Stimulated activated CD4-positive, alpha-beta T cell treated with anti-CD3 and anti-CD28 coated beads, Interleukin-15, amount 100 ng/mL, for 1 hour (primary cell): Measurements from ENCODE around the gene HSF4.

ENCODE experiments used
- DNase-seq, 2 donors: peaks; one replicate each; pipeline ENCODE4 v3.0.0-alpha.2; 2020; ENCODE audit warnings: low read depth in 1 of 2, low spot score in 1 of 2

Gene HSF4

GRCh38 chr16:67149276-67150046, 15.1 kb upstream of the HSF4 start:
- no peak for DNase-seq

GRCh38 chr16:67150047-67150832, 14.3 kb upstream of the HSF4 start:
- peak in 1 of 2 donors; percentile 28 for DNase-seq

GRCh38 chr16:67150833-67151396, 13.6 kb upstream of the HSF4 start, which contains the start of gene B3GNT9:
Gene B3GNT9 (minus strand): TSS chr16:67150998. CDS start chr16:67150485, 513 bp downstream.
- DNase-seq: no peak

GRCh38 chr16:67151431-67152097, 13.0 kb upstream of the HSF4 start:
- DNase-seq: no peak

- no peak for DNase-seq
These were observed 9.8 kb upstream of the HSF4 start for GRCh38 chr16:67154578-67155294.

GRCh38 chr16:67155295-67156142, 9.0 kb upstream of the HSF4 start:
- DNase-seq: peak; percentile 67 to 75

DNA sequence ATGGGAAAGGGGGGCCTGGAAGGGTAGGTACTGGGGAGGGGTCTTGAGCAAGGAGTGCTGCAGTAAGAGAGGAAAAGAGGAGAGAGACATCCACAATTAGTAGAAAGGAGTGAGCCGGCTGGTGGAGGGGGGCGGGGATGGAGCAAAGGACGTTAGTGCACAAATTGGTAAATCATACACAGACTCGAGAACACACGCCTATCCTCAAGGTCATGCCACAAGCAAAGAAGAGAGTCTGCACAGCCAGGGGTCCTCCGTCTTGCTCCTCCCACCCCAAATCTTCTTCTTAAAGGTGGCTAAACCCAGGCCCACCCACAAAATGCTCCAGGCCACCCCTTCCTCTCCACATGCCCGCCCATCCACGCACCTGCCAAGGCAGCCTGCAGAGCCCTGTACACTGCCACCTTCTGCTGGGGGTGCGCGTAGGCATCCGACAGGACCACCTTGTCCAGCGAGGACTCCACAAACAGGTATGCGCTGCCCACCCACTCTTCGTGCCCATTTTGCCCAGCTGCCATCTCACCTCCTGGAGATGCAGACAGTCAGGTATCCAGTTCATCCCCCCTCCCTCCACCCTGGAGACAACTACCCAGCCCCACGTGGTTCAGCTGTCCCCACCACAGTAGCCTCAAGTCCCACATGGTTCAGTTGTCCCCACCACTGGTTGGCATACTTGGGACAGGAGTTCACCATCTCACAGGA, 8.3 kb upstream of the HSF4 start:
- DNase-seq: no peak

DNA sequence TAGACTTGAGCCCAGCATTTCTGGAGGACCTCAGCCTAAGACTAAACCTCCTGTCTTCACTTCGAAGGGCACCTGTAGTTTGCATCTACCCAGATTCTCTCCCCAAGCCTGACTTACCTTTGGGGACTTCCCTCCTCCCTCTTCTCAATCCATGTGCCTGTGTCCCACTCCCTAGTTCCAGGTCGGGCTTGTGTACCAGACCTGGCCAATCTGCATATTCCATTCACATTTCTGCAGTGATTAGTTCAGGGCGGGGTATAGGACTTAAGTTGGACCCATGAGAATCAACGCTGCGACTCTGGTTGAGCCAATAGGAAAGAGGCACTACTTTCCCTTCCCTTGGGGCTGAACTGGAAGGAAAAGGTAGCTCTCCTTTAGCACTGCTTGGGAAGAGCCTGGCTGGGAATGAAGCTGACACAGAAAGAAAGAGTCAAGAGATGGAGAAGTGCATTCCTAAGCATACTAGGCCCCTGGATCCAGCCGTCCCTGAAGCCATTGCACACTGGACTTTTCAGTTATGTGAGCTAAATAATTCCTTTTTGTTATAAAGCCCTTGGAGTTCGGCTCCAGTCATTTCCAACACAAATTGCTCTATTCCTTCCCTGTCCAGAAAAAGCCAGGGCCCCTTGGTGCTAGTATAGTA, 7.3 kb upstream of the HSF4 start:
- DNase-seq: no peak

GRCh38 chr16:67157892-67158635, 6.5 kb upstream of the HSF4 start:
- no peak for DNase-seq

DNA sequence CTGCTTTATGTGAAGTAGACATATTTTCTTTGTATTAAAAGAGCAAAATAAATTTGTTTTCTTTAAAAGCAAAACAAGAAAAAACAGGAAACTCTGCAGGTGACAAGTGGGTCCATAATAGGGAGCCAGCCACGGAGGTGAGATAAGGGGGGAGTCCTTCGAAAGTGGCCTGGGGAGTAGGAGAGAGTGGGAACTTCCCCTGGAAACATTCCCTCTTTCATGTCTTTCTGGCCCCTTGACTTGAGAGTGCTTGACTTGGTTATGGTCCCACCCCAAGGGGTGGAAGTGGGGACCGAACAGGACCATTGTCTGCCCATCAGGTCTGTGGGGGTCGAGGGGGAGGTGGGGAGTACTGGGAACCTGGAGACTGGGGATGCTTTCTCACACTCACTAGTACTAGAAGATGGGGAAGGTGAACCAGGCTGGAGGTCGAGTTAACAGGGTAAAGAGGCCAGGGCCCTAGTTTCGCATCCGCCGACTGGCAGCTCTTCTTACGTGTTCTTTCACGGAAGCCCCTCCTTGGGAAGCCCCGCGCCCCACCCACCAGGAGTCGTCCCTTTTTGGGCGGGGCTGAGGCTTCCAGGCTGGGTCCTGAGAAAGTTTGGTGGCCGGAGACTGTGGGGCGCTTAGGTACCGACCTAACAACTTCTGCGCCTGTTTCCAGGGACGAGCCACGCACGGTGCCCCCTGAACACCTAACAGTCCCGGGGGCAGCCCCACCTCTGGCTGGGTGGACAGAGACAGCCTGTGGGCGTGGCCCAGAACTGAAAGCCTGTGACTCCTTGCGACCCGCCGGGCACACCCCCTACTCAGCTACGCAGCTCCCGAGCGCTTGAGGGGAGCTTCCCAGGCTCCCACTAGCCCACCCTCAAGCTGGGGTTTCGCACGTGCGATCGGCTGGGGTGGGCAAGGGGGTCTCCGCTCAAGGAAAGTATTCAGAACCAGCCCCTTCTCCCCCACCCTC, 5.6 kb upstream of the HSF4 start:
- DNase-seq: peak; percentile 58 to 70

- no peak for DNase-seq
These were observed 2.9 kb upstream of the HSF4 start for GRCh38 chr16:67161595-67162058.

GRCh38 chr16:67162506-67163163, 1.9 kb upstream of the HSF4 start:
- no peak for DNase-seq

DNA sequence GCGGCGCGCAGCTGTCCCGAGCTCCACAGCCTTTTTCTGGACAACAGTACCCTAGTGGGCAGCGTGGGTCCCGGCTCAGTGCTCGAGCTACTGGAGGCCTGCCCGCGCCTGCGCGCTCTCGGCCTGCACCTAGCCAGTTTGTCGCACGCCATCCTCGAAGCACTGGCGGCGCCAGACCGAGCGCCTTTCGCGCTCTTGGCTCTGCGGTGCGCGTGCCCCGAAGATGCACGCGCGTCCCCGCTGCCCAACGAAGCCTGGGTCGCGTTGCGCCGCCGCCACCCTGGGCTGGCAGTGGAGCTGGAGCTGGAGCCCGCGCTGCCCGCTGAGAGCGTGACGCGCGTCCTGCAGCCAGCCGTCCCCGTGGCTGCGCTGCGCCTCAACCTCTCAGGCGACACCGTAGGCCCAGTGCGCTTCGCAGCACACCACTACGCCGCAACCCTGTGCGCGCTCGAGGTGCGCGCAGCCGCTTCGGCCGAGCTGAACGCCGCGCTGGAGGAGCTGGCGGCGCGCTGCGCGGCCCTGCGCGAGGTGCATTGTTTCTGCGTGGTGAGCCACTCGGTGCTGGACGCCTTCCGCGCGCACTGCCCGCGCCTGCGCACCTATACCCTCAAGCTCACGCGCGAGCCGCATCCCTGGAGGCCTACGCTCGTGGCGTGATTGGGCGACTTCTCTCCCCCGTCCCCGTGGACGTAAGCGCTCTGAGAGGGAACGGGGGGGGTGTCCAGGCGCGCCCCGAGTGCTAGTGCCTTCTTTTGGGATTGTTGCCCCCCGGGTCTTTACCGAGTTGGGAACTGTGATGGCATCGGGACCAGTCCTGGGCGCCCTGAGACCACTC, 1.2 kb upstream of the HSF4 start:
- no peak for DNase-seq

DNA sequence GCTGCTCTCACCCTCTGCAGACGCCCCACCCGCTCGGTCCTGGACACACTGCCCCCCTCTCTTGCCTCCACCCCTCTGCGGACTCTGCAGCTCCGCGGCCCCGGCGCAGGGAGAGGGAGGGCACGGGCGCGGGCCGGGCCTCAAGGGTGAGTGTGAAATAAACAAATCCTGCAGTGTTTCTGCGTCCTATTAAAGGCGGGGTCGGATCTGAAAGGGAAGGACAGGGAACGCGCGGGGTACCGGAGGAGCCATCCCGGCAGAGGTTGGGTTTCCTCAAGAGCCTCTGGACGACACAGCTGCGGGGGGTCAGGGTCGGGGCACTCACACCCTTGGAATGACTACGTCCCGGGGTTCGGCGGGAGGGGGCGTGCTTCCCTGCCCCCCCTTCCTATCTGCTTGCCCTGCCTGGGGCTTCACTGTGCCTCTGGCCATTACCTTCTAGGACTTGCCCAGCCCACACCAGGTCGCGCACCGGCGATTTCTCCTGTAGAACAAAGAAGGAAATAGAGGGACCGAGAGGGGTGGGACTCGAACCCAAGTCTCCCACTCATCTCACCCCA, 466 bp upstream of the HSF4 start:
- DNase-seq: no peak
